Dendritic cell treated with granulocyte-macrophage colony-stimulating factor and Interleukin-4, amounts not matched to agents 40 ng/mL and 50 ng/mL, for 4 days (primary cell): Measurements from ENCODE around the gene NDUFB2.

ENCODE experiments used
- H3K27ac Mint-ChIP-seq: one replicate; pipeline ENCODE4 v1.8.0; 2022; ENCODE audit warnings: mild to moderate bottlenecking, mixed read lengths
- H3K27me3 Mint-ChIP-seq: one replicate; pipeline ENCODE4 v1.8.0; 2022; ENCODE audit warnings: mild to moderate bottlenecking, mixed read lengths
- H3K36me3 Mint-ChIP-seq: one replicate; pipeline ENCODE4 v1.8.0; 2022; ENCODE audit warnings: low read depth, mixed read lengths
- H3K4me1 Mint-ChIP-seq: one replicate; pipeline ENCODE4 v1.8.0; 2022; ENCODE audit warnings: low read depth, mixed read lengths
- H3K4me3 Mint-ChIP-seq: one replicate; pipeline ENCODE4 v1.8.0; 2022; ENCODE audit warnings: mild to moderate bottlenecking, moderate library complexity, mixed read lengths
- H3K9me3 Mint-ChIP-seq: one replicate; pipeline ENCODE4 v1.8.0; 2022; ENCODE audit warnings: mixed read lengths
- intact Hi-C: fragments of 100-400 bp; cut with micrococcal nuclease; formaldehyde crosslinking; loops from one replicate; pipeline ENCODE4 v1.15.0; 2022

Gene NDUFB2

DNA sequence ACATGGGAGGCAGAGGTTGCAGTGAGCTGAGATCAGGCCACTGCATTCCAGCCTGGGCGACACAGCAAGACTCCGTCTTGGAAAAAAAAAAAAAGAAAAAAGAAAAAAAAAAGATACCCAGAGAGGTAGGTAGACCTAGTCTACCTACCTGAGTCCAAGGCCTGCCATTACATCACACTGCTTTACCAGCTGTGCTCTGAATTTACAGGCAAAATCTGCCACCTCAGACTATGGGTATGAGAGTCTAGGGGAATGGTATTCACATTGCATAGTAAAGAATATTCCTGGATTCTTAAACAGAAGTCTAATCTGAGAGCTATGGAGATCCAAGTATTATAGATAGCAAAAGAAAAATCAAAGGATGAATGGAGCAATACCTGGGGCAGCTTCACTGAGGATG lies 50.2 kb downstream of the NDUFB2 start:
- Mint-ChIP-seq H3K27me3 (no peaks in the 10 kb centered on the region), H3K9me3 (no peaks in the 10 kb centered on the region), H3K27ac (no peak overlapping the region), H3K36me3 (peaks cover 6% of the 10 kb centered on the region), H3K4me3 (no peak overlapping the region), H3K4me1 (peaks cover 9% of the 10 kb centered on the region)
- intact Hi-C loops = no loop called here

- H3K27ac Mint-ChIP-seq = peak overlapping the region; percentile 22
- intact Hi-C loops = no loop called here
- no peaks in the 10 kb centered on the region for H3K27me3 Mint-ChIP-seq
- H3K4me1 Mint-ChIP-seq = peaks cover 9% of the 10 kb centered on the region
- no peak overlapping the region for H3K4me3 Mint-ChIP-seq
- H3K9me3 Mint-ChIP-seq = no peaks in the 10 kb centered on the region
- H3K36me3 Mint-ChIP-seq = peaks cover 13% of the 10 kb centered on the region
These were observed 56.0 kb downstream of the NDUFB2 start for GRCh38 chr7:140752533-140752932.

- intact Hi-C loops = no loop called here
- Mint-ChIP-seq H3K4me1 (peaks cover 9% of the 10 kb centered on the region), H3K9me3 (no peaks in the 10 kb centered on the region), H3K4me3 (no peak overlapping the region), H3K36me3 (peaks cover 26% of the 10 kb centered on the region), H3K27ac (no peak overlapping the region), H3K27me3 (no peaks in the 10 kb centered on the region)
These were observed 58.0 kb downstream of the NDUFB2 start for GRCh38 chr7:140754506-140754905.
